ENCODE measurements around the gene IL1RAPL1. TPM values are rescaled to one million over a fixed set of nuclear protein-coding genes. Genes with fewer than 3 reads are reported as not detected.

IL1RAPL1 gene
- total and polyA plus RNA-seq, 9 of the 15 experiments (the other 6 are each of a cell fraction or from before 2014, with no cell fraction given), result 0.04 to 0.07 (median 0.04) TPM; not detected in 6

GRCh38 chrX:28981952-28982351 is 394.7 kb downstream of the IL1RAPL1 start:
- DNase-seq (ENCODE audit: extremely low read depth in 1 of 4, low spot score in 3 of 4) (no peak), ATAC-seq (no peak), FAIRE-seq (no peak)
- Histone ChIP-seq H3K9me3 (replicated peaks; ENCODE audit: control insufficient read depth, insufficient read depth, low read depth, low read length) (no peaks in the 10 kb centered on the region), H3K4me2 (ENCODE audit: insufficient read depth, low read length) (no peak overlapping the region), H4K20me1 (replicated peaks; ENCODE audit: control insufficient read depth, insufficient read depth, low read length) (no peaks in the 10 kb centered on the region), H3K27ac (ENCODE audit: extremely low read depth, low read depth, low read length) (no peak overlapping the region), H3K79me2 (ENCODE audit: control insufficient read depth, insufficient read depth, low read length) (no peaks in the 10 kb centered on the region), H3K9ac (ENCODE audit: insufficient read depth in 1 of 2, low read depth in 2 of 2, low read length in 2 of 2) (no peak overlapping the region), H3K27me3 (ENCODE audit: control insufficient read depth in 2 of 2, insufficient read depth in 2 of 2, low read length in 2 of 2) (no peaks in the 10 kb centered on the region), H2AFZ (ENCODE audit: low read depth, low read length) (no peak overlapping the region), H3K4me1 (replicated peaks in 1 of 2; ENCODE audit: control insufficient read depth in 2 of 2, insufficient read depth in 2 of 2, low read length in 2 of 2) (no peaks in the 10 kb centered on the region), H3K36me3 (ENCODE audit: control insufficient read depth, insufficient read depth, low read length) (no peaks in the 10 kb centered on the region), H3K9me1 (ENCODE audit: control insufficient read depth, insufficient read depth, low read length) (no peaks in the 10 kb centered on the region), H3K4me3 (no peak overlapping the region)
- CTCF ChIA-PET (ENCODE audit: low intra/inter-chr PET ratio), result no interaction called here
- BruUV-seq (replicated peaks), result no TSS peak
- in situ Hi-C loops (cut with MboI) (no loop called here), intact Hi-C loops (cut with micrococcal nuclease) (no loop called here)
- POLR2A ChIA-PET, result no interaction called here
- TF ChIP-seq CHD2 (IDR thresholded peaks at IDR 0.05; ENCODE audit: low read depth, low read length) (no peak), EGR1 (conservative IDR thresholded peaks at IDR 0.05) (no peak), MTF1 (CRISPR knock-in tag; IDR thresholded peaks at IDR 0.05; ENCODE audit: borderline replicate concordance) (no peak), ZBTB11 (CRISPR knock-in tag; IDR thresholded peaks at IDR 0.05) (no peak), MITF (IDR thresholded peaks at IDR 0.05) (no peak), CUX1 (CRISPR knock-in tag; IDR thresholded peaks at IDR 0.05) (no peak), RFX7 (CRISPR knock-in tag; IDR thresholded peaks at IDR 0.05) (no peak), RNF2 (IDR thresholded peaks at IDR 0.05) (no peak), USF2 (CRISPR knock-in tag; IDR thresholded peaks at IDR 0.05) (no peak)

Measured in K562 (cell line).